Keratinocyte (primary cell): ENCODE measurements around the gene SYT8.

Source experiments
- EZH2 ChIP-seq: IDR thresholded peaks from one replicate; pipeline ENCODE4 v1.6.1; 2012; ENCODE audit warnings: inconsistent platforms, mild to moderate bottlenecking, low read length, moderate library complexity
- TF ChIP-seq, protein P1 (sequence below), 3 experiments: IDR thresholded peaks in 1 of 3; conservative IDR thresholded peaks in 1 of 3; optimal IDR thresholded peaks in 1 of 3; 2 replicates in 2 of 3; 3 replicates in 1 of 3; pipeline versions ENCODE3 to v1.5.1; 2011; ENCODE audit warnings: low read length in 3 of 3, mild to moderate bottlenecking in 3 of 3, moderate library complexity in 2 of 3, control low read depth in 1 of 3, inconsistent platforms in 1 of 3; ENCODE audit not compliant: insufficient read depth in 2 of 3; ENCODE audit errors: extremely low read depth in 1 of 3

DNA sequence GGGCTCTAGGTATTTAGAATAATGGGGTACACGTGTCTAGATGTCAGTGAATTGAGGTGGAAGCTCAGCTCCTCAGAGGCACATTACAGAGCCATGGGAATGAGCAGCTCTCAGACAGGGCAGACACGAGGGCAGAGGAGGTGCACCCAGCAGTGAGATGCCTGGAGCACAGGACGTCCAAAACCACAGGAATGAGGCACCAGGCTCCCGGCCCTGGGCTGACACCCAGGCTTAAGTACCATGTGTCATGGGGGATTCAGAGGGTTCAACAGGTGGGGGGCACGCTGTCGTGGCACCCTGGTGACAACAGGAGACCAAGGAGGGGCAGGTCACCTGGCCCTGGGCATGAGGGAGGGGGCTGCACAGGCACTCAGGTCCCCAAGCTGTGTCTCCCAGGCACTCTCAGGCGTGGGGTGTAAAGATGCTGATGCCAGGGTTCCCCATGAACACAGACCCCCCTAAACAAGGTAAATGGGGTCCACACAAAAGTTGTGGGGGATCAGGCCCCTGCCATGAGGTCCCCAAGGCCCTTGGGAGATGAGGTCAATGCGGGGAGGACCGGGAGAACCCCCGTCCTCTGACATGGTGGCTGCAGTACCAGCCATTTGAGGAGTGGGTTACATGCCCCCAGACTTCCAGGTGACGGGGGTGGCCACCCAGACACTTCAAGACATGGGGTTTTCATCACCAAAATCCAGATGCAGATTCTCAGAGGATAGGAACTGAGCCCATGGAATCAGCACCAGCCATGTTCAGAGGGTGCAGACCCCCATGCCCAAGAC, 5.6 kb upstream of the SYT8 start:
- TF ChIP-seq, protein P1, sequence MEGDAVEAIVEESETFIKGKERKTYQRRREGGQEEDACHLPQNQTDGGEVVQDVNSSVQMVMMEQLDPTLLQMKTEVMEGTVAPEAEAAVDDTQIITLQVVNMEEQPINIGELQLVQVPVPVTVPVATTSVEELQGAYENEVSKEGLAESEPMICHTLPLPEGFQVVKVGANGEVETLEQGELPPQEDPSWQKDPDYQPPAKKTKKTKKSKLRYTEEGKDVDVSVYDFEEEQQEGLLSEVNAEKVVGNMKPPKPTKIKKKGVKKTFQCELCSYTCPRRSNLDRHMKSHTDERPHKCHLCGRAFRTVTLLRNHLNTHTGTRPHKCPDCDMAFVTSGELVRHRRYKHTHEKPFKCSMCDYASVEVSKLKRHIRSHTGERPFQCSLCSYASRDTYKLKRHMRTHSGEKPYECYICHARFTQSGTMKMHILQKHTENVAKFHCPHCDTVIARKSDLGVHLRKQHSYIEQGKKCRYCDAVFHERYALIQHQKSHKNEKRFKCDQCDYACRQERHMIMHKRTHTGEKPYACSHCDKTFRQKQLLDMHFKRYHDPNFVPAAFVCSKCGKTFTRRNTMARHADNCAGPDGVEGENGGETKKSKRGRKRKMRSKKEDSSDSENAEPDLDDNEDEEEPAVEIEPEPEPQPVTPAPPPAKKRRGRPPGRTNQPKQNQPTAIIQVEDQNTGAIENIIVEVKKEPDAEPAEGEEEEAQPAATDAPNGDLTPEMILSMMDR (optimal IDR thresholded peaks at IDR 0.05 in 1 of 3, IDR thresholded peaks at IDR 0.05 in 1 of 3, conservative IDR thresholded peaks at IDR 0.05 in 1 of 3; ENCODE audit: extremely low read depth in 1 of 3, insufficient read depth in 2 of 3, low read length in 3 of 3), result no peak
- TF ChIP-seq EZH2, result no peak
